ENCODE data around the gene FAM13C. TPM values are rescaled to one million over a fixed set of nuclear protein-coding genes. Genes with fewer than 3 reads are reported as not detected.

Gene FAM13C
- total and polyA plus RNA-seq, 2 of the 4 experiments (the other 2 are of a cell fraction) = 1.6 to 2.9 TPM

GRCh38 chr10:59332581-59332980 is 29.8 kb downstream of the FAM13C start:
- Histone ChIP-seq H2AFZ (replicated peaks; ENCODE audit: low read length, poor library complexity) (no peak overlapping the region), H3K9me1 (ENCODE audit: insufficient read depth, low read length) (0 out of 2 replicates have a peak, but pooled peaks cover 8% of the 10 kb centered on the region), H4K91ac (ENCODE audit: insufficient read depth, low read depth, low read length) (no peak overlapping the region), H2BK5ac (ENCODE audit: low read depth, low read length, poor library complexity, severe bottlenecking) (peak overlapping the region; percentile 4), H3K36me3 (ENCODE audit: control insufficient read depth, insufficient read depth, low read length) (no peaks in the 10 kb centered on the region), H3K4ac (ENCODE audit: low read depth, low read length) (no peak overlapping the region), H3K27me3 (ENCODE audit: control insufficient read depth, insufficient read depth, low read length) (no peaks in the 10 kb centered on the region), H3K18ac (ENCODE audit: low read depth, low read length) (peak overlapping the region; percentile 81; the same call in 1 of the 2 replicates), H3K79me1 (ENCODE audit: low read depth in 1 of 2, low read length in 2 of 2) (no peaks in the 10 kb centered on the region; a peak in 1 of 4 replicates), H4K5ac (ENCODE audit: low read depth, low read length) (no peak overlapping the region), H3K9ac (ENCODE audit: low read depth, low read length) (no peak overlapping the region), H3K23ac (ENCODE audit: low read depth, low read length) (no peak overlapping the region), H2AK5ac (ENCODE audit: low read depth, low read length) (peak overlapping the region; percentile 0; the same call in 1 of the 2 replicates), H2BK120ac (ENCODE audit: low read depth, low read length) (peak overlapping the region; percentile 31; the same call in 1 of the 2 replicates), H3K4me3 (ENCODE audit: insufficient read depth, low read depth, low read length) (no peak overlapping the region), H3K4me1 (ENCODE audit: control insufficient read depth, insufficient read depth, low read length) (peaks cover 12% of the 10 kb centered on the region), H2AK9ac (replicated peaks; ENCODE audit: low read depth, low read length, poor library complexity) (no peak overlapping the region), H4K8ac (ENCODE audit: low read depth in 2 of 2, low read length in 2 of 2) (0 out of 4 replicates have a peak overlapping the region, but pooled peaks of 1 of the 2 experiments have one; percentile 22), H3K4me2 (ENCODE audit: low read depth, low read length) (no peak overlapping the region), H3K27ac (ENCODE audit: insufficient read depth, low read length) (no peak overlapping the region), H3K14ac (replicated peaks; ENCODE audit: low read depth, low read length) (no peak overlapping the region), H2BK20ac (ENCODE audit: low read depth, low read length) (no peak overlapping the region), H3K56ac (ENCODE audit: extremely low read depth, insufficient read depth, low read length) (no peak overlapping the region), H3K9me3 (ENCODE audit: control insufficient read depth, insufficient read depth, low read length) (no peaks in the 10 kb centered on the region), H2BK15ac (ENCODE audit: low read depth, low read length) (no peak overlapping the region), H4K20me1 (ENCODE audit: insufficient read depth, low read length) (no peaks in the 10 kb centered on the region)
- intact Hi-C loops (cut with micrococcal nuclease) (no loop called here), dilution Hi-C loops (cut with HindIII; ENCODE audit: low sequenced_read_pairs, unreplicated experiment) (no loop called here), in situ Hi-C loops (cut with MboI; ENCODE audit: low sequenced_read_pairs) (no loop called here)
- no peak for TF ChIP-seq MAZ (IDR thresholded peaks at IDR 0.05; ENCODE audit: borderline replicate concordance, low read depth, low read length)
- no peak for TF ChIP-seq USF2 (IDR thresholded peaks at IDR 0.05; ENCODE audit: low read depth, low read length)
- TF ChIP-seq POLR2A (IDR thresholded peaks at IDR 0.05; ENCODE audit: low read depth, low read length) = no peak
- TF ChIP-seq ELK1 (IDR thresholded peaks at IDR 0.05; ENCODE audit: borderline replicate concordance, low read depth, low read length) = no peak
- ATAC-seq (ENCODE audit: low read depth) (no peak), DNase-seq (peak; percentile 6)
- CTCF ChIA-PET = no interaction called here
- BruUV-seq (replicated peaks) = no TSS peak
- POLR2A ChIA-PET (ENCODE audit: unreplicated experiment) = no interaction called here
